Fibroblast of skin of scalp (primary cell): ENCODE measurements around the gene GFY.
A peak's percentile ranks its signal among the peaks of the same experiment; 100 is the strongest.
"Not testable (repeated sequence)": the region's sequence is repeated elsewhere in the genome, so short reads cannot be mapped to it uniquely, and the experiment has no call there.

ENCODE experiments used
- DNase-seq: peaks from one replicate; pipeline ENCODE4 v3.0.0-alpha.2; 2013

Gene GFY

GRCh38 chr19:49447485-49448431 is 22.6 kb downstream of the GFY start:
- DNase-seq: peak; percentile 47

DNA sequence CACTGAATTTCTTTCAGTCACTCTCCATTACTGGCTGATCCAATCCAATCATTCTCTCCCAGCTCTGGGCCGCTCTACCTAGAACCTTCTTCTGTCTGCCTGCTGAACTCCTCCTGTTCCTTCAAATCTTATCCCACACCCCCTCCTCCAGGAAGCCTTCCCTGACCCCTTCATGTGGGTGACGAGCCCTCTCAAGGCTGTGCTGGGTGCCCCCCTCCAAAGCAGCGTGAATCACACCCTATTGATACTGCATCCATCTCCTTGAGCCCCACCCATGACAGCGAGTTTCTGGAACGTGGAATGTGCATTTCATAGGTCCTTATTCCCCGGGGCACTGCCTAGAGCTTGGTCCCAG is 23.2 kb downstream of the GFY start:
- no peak for DNase-seq

DNA sequence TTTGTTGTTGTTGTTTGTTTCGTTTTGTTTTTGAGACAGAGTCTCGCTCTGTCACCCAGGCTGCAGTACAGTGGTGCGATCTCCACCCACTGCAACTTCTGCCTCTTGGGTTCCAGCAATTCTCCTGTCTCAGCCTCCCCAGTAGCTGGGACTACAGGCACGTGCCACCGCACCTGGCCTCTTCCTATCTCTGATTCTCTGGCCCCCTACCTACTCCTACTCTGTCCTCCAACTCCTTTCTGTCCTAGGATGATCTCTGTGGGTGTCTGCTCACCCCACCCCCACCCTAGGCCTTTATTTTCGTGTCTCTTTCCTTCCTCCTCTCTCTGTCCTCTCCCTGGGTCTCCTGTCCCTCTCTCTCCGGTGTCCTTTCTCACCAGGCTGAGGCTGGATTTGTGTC is 25.2 kb downstream of the GFY start:
- no peak for DNase-seq

DNA sequence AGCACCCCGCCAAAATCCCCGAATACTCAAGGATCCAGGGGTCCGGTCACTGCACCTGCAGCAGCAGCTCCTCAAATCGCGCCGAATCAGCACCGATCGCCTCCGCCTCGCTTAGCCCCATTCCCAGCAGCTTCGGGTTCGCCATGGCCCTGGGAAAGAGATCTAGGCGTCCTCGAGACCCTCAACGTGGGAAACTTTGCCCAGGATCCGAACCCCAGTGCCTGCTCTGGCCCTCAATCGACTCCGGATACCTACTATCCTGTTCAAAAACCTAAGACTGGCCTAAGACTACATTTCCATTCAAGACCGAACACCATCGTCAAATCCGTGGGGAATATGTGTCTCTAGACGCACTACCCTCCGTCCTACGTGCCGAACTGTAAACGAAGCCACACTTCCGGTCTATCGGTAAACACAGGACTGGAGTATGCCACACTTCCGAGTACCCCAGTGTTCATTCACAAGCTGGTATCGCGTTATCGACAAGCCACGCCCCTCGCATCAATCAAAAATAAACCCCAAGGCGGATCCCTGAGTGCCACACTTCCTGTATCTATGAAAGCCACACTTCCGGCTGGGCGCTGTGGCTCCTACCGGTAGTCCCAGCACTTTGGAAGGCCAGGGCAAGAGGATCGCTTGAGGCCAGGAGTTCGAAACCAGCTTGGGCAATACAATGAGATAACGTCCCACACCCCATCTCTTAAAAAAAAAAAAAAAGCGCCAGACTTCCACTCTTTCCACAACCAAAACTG is 26.4 kb downstream of the GFY start, which contains the start of gene PIH1D1:
Gene PIH1D1, minus strand, starts transcription at position 385 of the 752 bp plus-strand sequence. Its CDS starts 240 bp downstream, at position 145.
- DNase-seq: peak; percentile 100

GRCh38 chr19:49453013-49453756 is 28.0 kb downstream of the GFY start, which contains the start of gene ALDH16A1:
TSS of gene ALDH16A1 (plus strand) at chr19:49453225. CDS start at chr19:49453332, 107 bp downstream.
- peak; percentile 98 for DNase-seq

- DNase-seq: no peak
These were observed 28.6 kb downstream of the GFY start for GRCh38 chr19:49453757-49454240.

DNA sequence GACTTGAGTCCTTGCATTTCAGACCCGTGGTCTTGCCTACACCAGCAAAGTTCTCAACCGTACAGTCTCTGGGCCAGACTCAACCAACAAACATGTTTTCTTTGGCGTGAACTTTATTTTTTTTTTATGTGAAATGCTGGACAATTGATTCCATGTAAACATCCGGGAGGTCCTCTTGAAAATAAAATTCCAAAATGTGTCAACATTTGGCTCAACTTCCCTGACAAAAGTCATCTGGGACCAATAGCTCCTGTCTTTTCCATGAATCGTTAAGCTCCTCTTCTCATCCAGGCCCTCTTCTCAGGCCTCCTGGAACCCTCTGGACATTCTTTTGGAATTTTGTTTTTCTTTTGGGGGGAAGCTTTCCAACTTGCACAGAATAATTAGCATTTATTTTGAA is 30.6 kb downstream of the GFY start:
- no peak for DNase-seq

DNA sequence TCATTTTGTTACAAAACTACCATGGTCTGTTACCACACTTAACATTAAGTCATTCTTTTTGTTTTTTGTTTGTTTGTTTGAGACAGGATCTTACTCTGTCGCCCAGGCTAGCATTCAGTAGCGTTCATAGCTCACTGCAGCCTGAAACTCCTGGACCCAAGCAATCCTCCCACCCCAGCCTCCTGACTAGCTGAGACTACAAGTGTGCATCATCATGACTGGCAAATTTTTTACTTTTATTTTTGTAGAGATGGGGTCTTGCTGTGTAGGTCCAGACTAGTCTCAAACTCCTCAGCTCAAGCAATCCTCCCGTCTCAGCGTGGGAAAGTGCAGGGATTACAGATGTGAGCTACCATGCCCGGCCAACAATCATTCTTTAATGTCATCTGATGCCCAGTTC is 31.1 kb downstream of the GFY start:
- no peak for DNase-seq

DNA sequence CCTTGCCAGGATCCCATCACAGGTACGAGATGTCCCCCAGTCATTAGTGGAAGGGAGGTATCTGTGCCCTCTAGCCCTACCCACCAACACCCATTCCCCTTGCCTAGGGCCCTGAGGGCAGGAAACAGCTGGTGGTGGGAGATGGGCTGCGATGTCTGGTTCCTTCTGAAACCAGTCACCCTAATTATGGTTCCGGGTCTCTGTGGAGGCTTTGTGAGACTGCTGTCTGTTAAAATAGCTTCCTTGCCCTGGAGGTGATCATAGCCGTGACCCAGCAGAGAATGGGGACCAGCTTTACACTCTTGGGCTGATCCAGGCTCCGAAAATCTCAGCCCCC is 33.3 kb downstream of the GFY start:
- no peak for DNase-seq

GRCh38 chr19:49459388-49459787 is 34.2 kb downstream of the GFY start:
- DNase-seq: no peak

- DNase-seq: not testable (repeated sequence)
These were observed 35.9 kb downstream of the GFY start for GRCh38 chr19:49461130-49461529.

DNA sequence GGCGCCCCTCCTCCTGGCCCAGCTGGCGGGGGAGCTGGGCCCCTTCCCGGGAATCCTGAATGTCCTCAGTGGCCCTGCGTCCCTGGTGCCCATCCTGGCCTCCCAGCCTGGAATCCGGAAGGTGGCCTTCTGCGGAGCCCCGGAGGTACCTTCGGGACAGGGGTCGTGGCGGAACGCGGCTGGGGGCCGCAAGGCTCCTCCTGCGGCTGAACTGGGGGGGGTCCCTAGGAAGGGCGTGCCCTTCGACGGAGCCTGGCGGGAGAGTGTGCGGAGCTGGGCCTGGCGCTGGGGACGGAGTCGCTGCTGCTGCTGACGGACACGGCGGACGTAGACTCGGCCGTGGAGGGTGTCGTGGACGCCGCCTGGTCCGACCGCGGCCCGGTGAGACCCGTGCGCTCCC is 36.5 kb downstream of the GFY start:
- DNase-seq: no peak

GRCh38 chr19:49462492-49462891 is 37.3 kb downstream of the GFY start:
- no peak for DNase-seq

- no peak for DNase-seq
These were observed 39.0 kb downstream of the GFY start for GRCh38 chr19:49463960-49464740.

- DNase-seq: no peak
These were observed 40.2 kb downstream of the GFY start for GRCh38 chr19:49465371-49465770.

DNA sequence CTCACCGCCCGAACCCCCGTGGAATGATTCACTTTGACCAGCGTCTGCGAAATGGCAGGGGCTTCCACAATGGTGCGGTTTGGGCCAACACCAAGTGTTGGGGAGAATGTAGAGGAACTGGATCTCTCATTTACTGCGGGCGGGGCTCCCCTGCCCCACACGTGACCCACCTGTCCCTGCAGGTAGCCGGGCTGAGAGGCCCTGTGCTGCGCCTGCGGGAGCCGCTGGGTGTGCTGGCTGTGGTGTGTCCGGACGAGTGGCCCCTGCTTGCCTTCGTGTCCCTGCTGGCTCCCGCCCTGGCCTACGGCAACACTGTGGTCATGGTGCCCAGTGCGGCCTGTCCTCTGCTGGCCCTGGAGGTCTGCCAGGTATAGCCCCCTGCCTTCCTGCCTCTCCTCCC is 43.0 kb downstream of the GFY start:
- DNase-seq: no peak

DNA sequence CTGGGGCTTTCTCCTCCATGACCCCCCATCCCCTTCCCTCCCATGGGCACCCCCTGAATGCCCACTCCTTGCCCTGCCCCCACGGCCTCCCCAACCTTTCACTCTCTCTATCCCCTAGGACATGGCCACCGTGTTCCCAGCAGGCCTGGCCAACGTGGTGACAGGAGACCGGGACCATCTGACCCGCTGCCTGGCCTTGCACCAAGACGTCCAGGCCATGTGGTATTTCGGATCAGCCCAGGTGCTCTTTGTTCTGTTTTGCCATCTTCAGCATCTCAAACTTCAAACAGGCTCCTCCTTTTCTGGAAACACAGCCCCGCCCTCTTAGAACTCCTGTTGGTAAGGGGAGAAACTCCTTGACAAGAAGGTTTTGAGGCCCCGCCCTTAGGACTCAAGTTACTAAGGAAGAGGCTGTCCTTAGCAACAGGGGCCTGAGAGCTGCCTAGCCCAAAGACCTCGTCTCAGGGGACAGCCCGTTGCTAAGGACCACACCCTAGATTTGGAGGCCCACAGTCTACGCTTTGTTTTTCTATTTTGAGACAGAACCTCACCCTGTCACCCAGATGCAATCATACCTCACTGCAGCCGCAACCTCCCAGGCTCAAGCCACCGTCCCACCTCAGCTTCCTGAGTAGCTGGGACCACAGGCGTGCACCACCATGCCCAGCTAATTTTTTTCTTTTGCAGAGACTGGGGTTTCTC is 43.7 kb downstream of the GFY start:
- peak; percentile 85 for DNase-seq

DNA sequence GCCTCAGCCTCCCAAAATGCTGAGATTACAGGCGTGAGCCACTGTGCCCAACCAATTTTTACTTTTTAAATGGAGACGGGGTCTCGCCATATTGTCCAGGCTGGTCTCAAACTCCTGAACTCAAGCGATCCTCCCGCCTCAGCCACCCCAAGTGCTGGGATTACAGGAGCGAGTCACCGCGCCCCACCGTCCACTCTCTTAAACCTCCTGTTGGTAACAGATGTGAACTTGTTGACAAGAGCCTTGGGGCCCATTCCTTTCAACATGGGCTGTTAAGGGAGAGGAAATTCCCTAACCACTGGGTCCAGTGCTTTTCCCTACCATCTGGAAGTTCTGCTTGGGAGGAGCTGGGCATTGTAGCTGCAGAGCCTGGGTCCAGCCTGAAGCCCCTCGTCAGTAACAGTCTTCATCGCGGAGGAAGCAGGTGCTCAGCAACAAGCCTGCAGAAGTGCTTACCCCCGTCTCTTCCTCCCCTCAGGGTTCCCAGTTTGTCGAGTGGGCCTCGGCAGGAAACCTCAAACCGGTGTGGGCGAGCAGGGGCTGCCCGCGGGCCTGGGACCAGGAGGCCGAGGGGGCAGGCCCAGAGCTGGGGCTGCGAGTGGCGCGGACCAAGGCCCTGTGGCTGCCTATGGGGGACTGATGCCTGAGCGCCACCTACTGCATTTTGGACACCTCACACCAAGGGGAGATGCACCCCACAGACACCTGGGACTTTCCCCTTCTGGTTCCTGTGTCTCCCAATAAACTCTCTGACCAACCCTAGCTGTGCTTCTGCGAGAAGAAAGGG is 44.8 kb downstream of the GFY start:
- no peak for DNase-seq

- no peak for DNase-seq
These were observed 45.4 kb downstream of the GFY start for GRCh38 chr19:49470615-49470978.

DNA sequence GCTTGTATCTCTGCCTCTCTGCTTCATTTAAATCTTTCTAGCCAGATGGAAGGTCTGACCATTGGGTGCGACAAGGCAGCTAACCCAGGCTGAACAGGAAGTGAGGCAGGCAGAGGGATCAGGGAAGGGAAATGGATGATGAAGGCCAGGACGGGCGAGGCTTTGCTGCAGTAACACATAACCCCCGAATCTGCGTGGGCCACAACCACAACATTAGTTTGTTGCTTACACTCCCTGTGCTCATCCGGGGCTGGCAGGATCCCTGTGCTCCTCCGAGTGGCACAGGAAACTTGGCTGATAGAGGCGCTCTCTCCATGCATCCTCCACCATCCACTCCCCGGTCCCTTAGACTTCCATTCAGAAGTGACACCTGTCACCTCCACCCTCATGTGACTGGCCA is 47.7 kb downstream of the GFY start:
- no peak for DNase-seq

GRCh38 chr19:49473501-49473867 is 48.3 kb downstream of the GFY start:
- DNase-seq: not testable (repeated sequence)
